ENCODE data around the gene RTF2.
A peak's percentile ranks its signal among the peaks of the same experiment; 100 is the strongest.

Gene RTF2

GRCh38 chr20:56468316-56469076, at the start of gene RTF2:
Gene RTF2, plus strand, starts transcription at chr20:56468627. Its CDS starts 71 bp downstream, at chr20:56468698.
- Histone ChIP-seq H3K27me3 (ENCODE audit: control insufficient read depth, insufficient read depth, low read length) (no peaks in the 10 kb centered on the region), H3K9ac (peak within 1 kb of the TSS; percentile 78), H3K4me3 (ENCODE audit: low read depth, low read length) (peak within 1 kb of the TSS; percentile 100), H3K36me3 (ENCODE audit: control insufficient read depth, insufficient read depth, low read length) (no peaks in the 10 kb centered on the region), H3K27ac (peak within 1 kb of the TSS; percentile 72), H3K79me2 (peaks cover 11% of the 10 kb centered on the region), H3K4me2 (ENCODE audit: low read length) (peak within 1 kb of the TSS; percentile 98), H3K4me1 (peaks cover 4% of the 10 kb centered on the region), H2AFZ (peak within 1 kb of the TSS; percentile 94), H3K9me3 (ENCODE audit: control insufficient read depth, low read length) (no peaks in the 10 kb centered on the region)
- TF ChIP-seq, protein P1, sequence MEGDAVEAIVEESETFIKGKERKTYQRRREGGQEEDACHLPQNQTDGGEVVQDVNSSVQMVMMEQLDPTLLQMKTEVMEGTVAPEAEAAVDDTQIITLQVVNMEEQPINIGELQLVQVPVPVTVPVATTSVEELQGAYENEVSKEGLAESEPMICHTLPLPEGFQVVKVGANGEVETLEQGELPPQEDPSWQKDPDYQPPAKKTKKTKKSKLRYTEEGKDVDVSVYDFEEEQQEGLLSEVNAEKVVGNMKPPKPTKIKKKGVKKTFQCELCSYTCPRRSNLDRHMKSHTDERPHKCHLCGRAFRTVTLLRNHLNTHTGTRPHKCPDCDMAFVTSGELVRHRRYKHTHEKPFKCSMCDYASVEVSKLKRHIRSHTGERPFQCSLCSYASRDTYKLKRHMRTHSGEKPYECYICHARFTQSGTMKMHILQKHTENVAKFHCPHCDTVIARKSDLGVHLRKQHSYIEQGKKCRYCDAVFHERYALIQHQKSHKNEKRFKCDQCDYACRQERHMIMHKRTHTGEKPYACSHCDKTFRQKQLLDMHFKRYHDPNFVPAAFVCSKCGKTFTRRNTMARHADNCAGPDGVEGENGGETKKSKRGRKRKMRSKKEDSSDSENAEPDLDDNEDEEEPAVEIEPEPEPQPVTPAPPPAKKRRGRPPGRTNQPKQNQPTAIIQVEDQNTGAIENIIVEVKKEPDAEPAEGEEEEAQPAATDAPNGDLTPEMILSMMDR (IDR thresholded peaks at IDR 0.05), result no peak

GRCh38 chr20:56420028-56420427, 48.4 kb upstream of the RTF2 start:
- H2AFZ ChIP-seq, result no peak overlapping the region
- TF ChIP-seq, protein P1 (IDR thresholded peaks at IDR 0.05), result no peak
- H3K4me3 ChIP-seq (ENCODE audit: low read depth, low read length), result no peak overlapping the region
- H3K27me3 ChIP-seq (ENCODE audit: control insufficient read depth, insufficient read depth, low read length), result no peaks in the 10 kb centered on the region
- H3K4me2 ChIP-seq (ENCODE audit: low read length), result no peak overlapping the region
- no peaks in the 10 kb centered on the region for H3K79me2 ChIP-seq
- no peaks in the 10 kb centered on the region for H3K36me3 ChIP-seq (ENCODE audit: control insufficient read depth, insufficient read depth, low read length)
- H3K9me3 ChIP-seq (ENCODE audit: control insufficient read depth, low read length), result no peaks in the 10 kb centered on the region
- no peak overlapping the region for H3K27ac ChIP-seq
- H3K4me1 ChIP-seq, result no peaks in the 10 kb centered on the region
- H3K9ac ChIP-seq, result no peak overlapping the region

- Histone ChIP-seq H3K36me3 (ENCODE audit: control insufficient read depth, insufficient read depth, low read length) (no peaks in the 10 kb centered on the region), H3K79me2 (no peaks in the 10 kb centered on the region), H2AFZ (no peak overlapping the region), H3K27me3 (ENCODE audit: control insufficient read depth, insufficient read depth, low read length) (no peaks in the 10 kb centered on the region), H3K4me3 (ENCODE audit: low read depth, low read length) (no peak overlapping the region), H3K9ac (no peak overlapping the region), H3K9me3 (ENCODE audit: control insufficient read depth, low read length) (no peaks in the 10 kb centered on the region), H3K4me1 (no peaks in the 10 kb centered on the region), H3K27ac (no peak overlapping the region), H3K4me2 (ENCODE audit: low read length) (no peak overlapping the region)
- TF ChIP-seq, protein P1 (IDR thresholded peaks at IDR 0.05), result no peak
Observed at GRCh38 chr20:56420940-56421688, 47.3 kb upstream of the RTF2 start.

DNA sequence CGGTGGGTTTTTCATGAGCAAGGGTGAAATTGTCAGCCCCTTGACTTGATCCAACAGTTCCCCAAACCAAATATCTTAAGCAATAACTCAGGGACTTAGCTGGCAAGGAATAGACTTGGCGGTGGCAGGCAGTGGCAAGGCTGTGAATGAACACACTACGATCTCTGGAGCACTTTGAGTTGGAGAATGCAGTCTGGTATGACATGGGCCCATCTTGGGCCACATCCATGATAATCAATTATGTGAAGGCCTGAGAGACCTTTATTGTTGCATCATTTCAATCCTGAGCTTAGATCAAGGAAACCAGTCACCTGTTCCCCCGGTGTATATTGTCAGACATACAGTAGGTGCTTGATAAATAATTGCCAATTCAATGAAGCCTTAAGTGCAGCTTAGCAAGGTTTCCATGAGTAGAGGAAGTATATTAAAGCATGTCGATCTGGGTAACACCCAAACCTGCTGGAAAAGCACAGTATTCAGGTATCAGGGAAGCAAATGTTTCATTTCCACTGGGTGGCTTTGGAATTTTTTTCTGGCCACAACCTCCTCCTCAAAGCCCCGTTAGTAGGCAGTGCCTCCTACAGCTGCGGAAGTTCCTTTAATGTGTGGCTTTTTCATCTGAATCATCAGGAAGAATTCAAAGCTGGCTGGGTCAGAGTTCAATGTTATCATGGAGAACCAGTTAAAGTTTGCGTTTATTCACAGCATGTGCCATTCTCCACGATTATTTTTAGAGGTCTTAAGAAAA, 46.2 kb upstream of the RTF2 start:
- H3K27me3 ChIP-seq (ENCODE audit: control insufficient read depth, insufficient read depth, low read length), result no peaks in the 10 kb centered on the region
- no peaks in the 10 kb centered on the region for H3K79me2 ChIP-seq
- no peaks in the 10 kb centered on the region for H3K4me1 ChIP-seq
- TF ChIP-seq, protein P1 (IDR thresholded peaks at IDR 0.05), result no peak
- H3K4me3 ChIP-seq (ENCODE audit: low read depth, low read length), result no peak overlapping the region
- no peak overlapping the region for H3K9ac ChIP-seq
- no peaks in the 10 kb centered on the region for H3K9me3 ChIP-seq (ENCODE audit: control insufficient read depth, low read length)
- no peak overlapping the region for H3K27ac ChIP-seq
- no peak overlapping the region for H3K4me2 ChIP-seq (ENCODE audit: low read length)
- no peak overlapping the region for H2AFZ ChIP-seq
- H3K36me3 ChIP-seq (ENCODE audit: control insufficient read depth, insufficient read depth, low read length), result no peaks in the 10 kb centered on the region
